ENCODE measurements around the gene SLC29A3.

The SLC29A3 gene

DNA sequence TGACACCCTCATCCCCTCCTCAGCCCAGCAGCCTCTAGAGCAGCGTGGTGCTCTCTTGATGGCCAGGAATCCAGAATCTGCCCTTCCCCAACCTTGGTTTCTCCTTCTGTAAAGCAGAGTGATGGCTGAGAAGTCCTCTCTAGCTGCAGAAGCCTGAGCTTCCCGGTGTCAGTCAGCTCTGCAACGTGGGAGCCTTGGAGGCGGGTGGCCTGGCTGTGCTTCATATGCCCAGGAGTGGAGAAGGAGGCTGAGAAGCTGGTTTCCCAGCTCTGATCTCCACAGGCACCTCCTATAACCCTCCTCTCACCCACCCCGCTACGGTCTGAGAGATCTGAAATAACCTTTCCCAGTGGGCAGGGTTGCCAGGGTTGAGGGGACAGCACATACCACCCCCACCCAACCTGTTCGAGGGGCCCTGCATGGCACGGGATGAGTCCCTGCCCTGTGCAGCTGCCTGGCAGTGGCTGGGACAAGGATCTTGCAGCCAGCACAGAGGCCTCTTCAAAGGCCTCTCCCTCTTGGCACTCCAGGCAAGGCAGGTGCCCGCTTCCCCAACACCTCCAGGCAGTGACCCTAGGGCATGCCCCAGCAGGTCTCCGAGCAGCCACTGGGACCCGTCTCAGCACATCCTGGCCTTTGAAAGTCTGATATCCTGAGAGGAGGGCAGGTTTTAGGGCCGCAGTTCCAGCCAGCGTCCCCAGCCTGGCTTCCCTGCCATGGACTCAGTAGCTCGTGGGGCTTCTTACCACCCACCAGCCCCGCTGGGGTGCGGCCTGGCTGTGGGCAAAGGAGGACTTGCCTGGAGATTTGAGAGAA is 18.3 kb upstream of the SLC29A3 start:
- ATAC-seq = no peak
- no peak for DNase-seq

DNA sequence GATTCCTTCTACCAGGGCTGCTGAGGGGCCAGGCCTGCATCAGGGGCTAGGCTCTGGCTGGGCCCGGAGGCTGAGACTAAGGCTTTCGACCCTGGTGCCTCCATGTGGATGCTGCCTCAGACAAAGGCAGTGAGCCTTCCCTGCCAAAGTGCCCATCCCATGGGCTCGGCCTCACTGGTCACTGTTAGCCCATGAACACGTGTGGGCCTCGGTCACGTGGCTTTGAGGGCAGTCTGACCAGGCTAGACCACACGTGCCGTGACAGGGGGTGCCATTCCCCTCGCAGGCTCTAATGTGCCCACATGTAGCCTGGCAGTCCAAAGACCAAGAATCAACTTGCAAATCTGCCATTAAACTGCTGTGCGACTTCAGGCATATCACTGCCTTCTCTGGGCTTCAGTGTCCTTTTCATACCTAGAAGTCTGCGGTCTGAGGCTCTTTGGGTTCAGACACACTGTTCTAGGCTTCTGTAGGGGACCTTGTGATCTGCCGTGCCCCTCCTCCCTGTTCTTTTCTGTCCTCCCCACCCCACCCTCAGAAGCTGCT is 17.6 kb upstream of the SLC29A3 start:
- DNase-seq = no peak
- no peak for ATAC-seq

- DNase-seq = no peak
- no peak for ATAC-seq
Measured at GRCh38 chr10:71302451-71302850, 16.6 kb upstream of the SLC29A3 start.

GRCh38 chr10:71302874-71303568 is 16.0 kb upstream of the SLC29A3 start:
- ATAC-seq (peak; percentile 39), DNase-seq (no peak)

- no peak for ATAC-seq
- no peak for DNase-seq
Measured at GRCh38 chr10:71303569-71303907, 15.5 kb upstream of the SLC29A3 start.

GRCh38 chr10:71304914-71305313 is 14.1 kb upstream of the SLC29A3 start:
- DNase-seq = no peak
- ATAC-seq = no peak

GRCh38 chr10:71306979-71307378 is 12.1 kb upstream of the SLC29A3 start:
- DNase-seq = no peak
- ATAC-seq = no peak

GRCh38 chr10:71307469-71308085 is 11.5 kb upstream of the SLC29A3 start:
- DNase-seq = no peak
- no peak for ATAC-seq

- no peak for ATAC-seq
- DNase-seq = no peak
Measured at GRCh38 chr10:71308244-71308643, 10.8 kb upstream of the SLC29A3 start.

DNA sequence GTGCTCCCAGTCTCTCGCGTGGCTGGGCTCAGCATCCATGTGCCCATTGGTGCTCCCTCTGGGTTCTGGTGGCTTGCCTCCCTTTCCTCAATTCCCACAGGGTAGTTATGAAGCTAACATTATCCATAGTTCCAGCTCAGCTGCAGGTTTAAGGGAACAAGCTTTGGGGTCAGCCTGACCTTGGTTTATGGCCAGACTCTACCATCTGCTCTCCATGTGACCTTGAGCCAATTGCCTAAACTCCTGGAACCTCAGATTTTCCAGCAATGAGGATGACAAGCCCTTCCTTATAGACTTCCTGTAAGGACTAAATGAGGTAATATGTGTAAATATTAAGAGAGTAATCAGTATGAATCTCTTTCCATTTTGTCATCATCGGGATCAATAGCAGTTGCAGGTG is 10.1 kb upstream of the SLC29A3 start:
- no peak for ATAC-seq
- no peak for DNase-seq

- ATAC-seq (no peak), DNase-seq (no peak)
Measured at GRCh38 chr10:71309919-71310318, 9.1 kb upstream of the SLC29A3 start.

DNA sequence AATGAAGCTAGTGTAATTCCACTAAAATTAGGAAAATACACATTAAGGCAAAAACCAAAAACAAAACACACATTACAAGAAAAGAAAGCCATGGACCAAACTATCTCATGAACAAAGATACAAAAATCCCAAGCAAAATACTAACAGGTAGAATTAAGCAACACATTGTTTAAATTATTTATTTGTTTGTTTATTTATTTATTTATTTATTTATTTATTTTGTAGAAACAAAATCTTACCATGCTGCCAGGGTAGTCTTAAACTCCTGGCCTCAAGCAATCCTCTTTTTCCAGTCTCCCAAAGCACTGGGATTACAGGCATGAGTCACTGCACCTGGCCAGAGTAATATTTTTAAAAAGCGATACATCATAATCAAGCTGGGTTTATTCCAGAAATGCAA is 6.8 kb upstream of the SLC29A3 start:
- ATAC-seq = no peak
- DNase-seq = no peak

GRCh38 chr10:71312811-71313789 is 6.0 kb upstream of the SLC29A3 start:
- DNase-seq = no peak
- ATAC-seq = no peak

GRCh38 chr10:71314028-71314693 is 4.9 kb upstream of the SLC29A3 start:
- no peak for ATAC-seq
- peak; percentile 56 for DNase-seq

DNA sequence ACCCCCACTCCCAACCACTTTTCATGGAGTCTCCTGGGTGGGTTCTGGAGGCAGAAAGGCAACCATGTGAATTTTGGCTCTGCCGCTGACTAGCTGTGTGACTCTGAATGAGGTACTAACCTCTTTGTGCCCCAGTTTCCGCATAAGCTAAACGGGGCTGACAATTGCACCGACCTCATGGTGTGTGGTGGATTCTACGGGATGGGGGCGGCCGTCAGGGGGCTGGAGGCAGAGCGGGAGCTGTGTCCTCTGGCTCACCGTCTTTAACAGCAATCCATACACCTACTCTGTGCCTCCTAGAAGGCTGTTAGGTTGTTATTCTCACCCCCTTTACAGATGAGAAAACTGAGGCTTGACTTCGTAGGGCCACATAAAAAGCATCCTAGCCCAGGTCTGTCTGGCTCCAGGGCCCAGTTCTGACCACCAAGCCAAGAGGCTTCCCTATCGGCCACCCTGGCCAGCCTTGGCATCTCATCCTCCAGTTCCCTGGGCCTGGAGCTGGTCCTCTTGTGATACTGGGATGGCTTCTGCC is 4.3 kb upstream of the SLC29A3 start:
- ATAC-seq (no peak), DNase-seq (no peak)

DNA sequence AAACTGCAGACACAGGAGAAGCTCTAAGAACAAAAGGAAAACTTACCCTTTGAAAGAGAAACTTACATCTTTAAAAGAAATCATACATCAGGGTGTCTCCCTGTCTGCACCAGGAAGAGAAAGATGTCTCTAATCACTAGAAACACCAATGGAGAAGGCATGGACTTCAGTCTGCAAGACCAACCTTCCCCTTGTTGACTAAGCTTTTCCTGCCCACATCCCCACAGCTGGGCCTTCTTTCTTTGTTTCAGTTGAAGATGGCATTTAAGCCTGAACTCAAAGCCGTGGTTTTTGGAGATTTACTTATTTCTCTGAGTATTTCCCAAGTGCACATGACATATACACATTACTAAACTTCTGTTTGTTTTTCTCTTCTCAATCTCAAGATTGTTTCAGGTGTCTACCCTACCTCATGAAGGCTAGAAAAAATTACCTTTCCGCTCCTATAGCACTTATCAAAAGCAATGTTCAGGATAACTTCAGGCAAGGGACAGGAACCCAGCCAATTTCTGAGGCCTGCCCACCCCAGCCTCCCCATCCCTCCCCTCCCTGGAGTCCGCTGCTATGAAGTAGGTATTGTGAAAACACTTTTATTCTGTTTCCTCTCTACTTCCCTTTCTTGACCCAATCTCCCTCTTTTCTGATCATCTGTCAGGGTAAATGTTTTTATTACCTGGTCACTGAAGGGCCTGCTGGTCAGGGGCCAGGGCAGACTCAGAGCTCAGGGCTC is 2.8 kb upstream of the SLC29A3 start:
- DNase-seq (peak; percentile 40), ATAC-seq (peak; percentile 12)

DNA sequence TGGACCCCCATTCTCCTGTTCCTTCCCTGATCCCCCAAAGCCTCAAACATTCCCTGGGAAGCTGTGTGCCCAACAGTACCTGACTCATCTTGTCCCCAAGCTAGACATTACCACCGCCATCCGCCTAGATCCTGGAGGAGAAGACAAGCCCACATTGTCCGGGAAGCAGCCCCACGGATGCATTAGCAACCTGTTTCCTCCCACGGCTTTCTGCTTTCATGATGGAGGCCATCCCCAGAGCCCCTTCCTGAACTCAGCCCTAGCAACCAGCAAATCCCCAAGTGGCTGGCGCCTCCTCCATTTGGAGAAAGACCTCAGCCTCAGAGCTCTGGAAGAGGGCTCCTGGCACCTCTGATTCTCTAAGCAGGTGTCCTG is 2.3 kb upstream of the SLC29A3 start:
- no peak for DNase-seq
- no peak for ATAC-seq

GRCh38 chr10:71317739-71318138 is 1.3 kb upstream of the SLC29A3 start:
- DNase-seq = no peak
- ATAC-seq = no peak

DNA sequence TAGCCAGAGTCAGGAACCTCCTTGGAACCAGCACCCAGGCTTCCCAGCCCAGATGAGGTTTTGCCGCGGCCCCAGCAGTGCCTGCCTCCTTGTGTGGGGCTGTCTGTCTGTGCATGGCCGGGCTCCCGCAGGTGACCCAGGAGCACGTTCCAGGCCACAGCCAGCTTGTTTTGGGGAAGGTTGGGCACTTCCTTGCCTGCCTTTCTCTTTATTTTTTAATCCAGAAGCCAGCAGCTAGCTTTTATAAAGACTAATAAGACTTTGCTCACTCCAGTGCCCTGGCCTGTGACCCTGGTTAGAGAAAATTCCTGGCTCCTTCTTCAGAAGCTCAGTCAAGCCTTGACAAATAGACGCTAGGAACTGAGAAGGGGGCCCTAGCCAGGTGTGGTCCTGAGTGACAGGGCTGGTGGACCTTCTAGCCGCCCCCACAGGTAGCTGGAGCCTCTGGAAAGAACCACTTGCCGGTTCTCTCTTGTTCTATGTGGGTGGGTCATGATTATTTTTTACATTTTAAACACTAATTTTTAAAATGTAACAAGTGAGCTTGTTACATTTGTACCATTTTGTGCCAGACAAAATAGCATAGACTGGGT is 837 bp downstream of the SLC29A3 start:
- DNase-seq = no peak
- no peak for ATAC-seq

- DNase-seq (no peak), ATAC-seq (no peak)
Measured at GRCh38 chr10:71320592-71320991, 1.5 kb downstream of the SLC29A3 start.
